Measurements from ENCODE around the gene ALDOB.

Gene ALDOB

DNA sequence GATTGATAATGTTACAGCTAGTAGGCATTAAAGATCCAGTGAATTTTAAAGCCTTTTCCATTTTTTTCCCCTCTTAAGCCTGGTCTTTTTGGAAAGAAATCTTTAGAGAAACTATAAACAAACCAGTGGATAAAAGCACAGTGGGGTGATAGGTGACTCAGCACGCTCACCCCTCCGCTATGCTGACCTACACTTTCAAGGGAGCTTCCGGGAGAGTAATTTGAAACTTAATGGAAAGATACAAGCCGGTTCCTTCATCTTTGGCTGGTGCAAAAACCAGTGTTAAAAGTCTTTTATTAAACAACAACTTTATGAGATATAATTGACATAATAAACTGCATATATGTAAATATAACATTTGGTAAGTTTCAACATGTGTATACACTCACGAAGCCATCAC is 27.0 kb upstream of the ALDOB start:
- TF ChIP-seq FOXP2 (optimal IDR thresholded peaks at IDR 0.05; ENCODE audit: borderline replicate concordance, extremely low read depth, extremely low read length, insufficient read depth) (no peak), SIN3A (IDR thresholded peaks at IDR 0.05; ENCODE audit: borderline replicate concordance, insufficient read depth, low read length) (no peak), POLR2AphosphoS5 (IDR thresholded peaks at IDR 0.05; ENCODE audit: low read depth, low read length) (no peak), REST (IDR thresholded peaks at IDR 0.05; ENCODE audit: insufficient read depth in 1 of 2, low read depth in 2 of 2, low read length in 2 of 2) (no peak), TAF1 (IDR thresholded peaks at IDR 0.05; ENCODE audit: borderline replicate concordance, insufficient read depth, low read length) (no peak)

GRCh38 chr9:101460965-101461364 is 25.4 kb upstream of the ALDOB start:
- TF ChIP-seq SIN3A (IDR thresholded peaks at IDR 0.05; ENCODE audit: borderline replicate concordance, insufficient read depth, low read length) (no peak), FOXP2 (optimal IDR thresholded peaks at IDR 0.05; ENCODE audit: borderline replicate concordance, extremely low read depth, extremely low read length, insufficient read depth) (no peak), POLR2AphosphoS5 (IDR thresholded peaks at IDR 0.05; ENCODE audit: low read depth, low read length) (no peak), TAF1 (IDR thresholded peaks at IDR 0.05; ENCODE audit: borderline replicate concordance, insufficient read depth, low read length) (no peak), REST (IDR thresholded peaks at IDR 0.05; ENCODE audit: insufficient read depth in 1 of 2, low read depth in 2 of 2, low read length in 2 of 2) (no peak)

DNA sequence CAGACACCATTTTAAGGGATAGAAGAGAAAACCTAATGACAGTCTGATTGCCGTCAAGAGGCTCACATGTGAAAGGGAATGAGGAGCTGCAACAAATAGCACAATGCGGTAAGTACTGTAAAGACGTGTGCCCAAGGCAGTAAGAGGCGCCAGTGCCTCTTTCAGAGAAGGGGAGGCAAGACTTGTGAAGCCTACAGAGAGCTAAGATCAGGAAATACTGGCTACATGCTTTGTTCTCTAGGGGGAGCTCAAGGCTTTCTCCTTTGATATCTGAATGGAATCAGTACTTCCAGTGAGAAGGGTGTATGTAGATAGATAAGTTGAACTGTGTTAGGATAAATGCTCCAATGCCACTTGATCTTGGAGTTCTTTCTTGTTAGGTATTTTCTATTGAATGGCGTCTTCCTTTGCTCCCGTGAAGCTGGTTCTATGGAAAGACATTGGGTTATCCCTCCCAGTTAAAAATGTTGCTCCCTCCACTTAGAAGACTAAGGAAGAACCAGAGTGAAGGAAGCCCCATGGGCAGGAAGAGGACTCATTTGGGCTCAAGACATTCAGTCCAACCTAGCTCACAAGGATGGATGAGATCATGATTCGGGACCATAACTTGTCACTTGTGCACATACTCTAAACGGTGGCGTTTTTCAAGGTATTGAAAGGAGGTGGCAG is 23.5 kb upstream of the ALDOB start:
- TF ChIP-seq FOXP2 (optimal IDR thresholded peaks at IDR 0.05; ENCODE audit: borderline replicate concordance, extremely low read depth, extremely low read length, insufficient read depth), result no peak
- no peak for TF ChIP-seq POLR2AphosphoS5 (IDR thresholded peaks at IDR 0.05; ENCODE audit: low read depth, low read length)
- TF ChIP-seq TAF1 (IDR thresholded peaks at IDR 0.05; ENCODE audit: borderline replicate concordance, insufficient read depth, low read length), result no peak
- no peak for TF ChIP-seq REST (IDR thresholded peaks at IDR 0.05; ENCODE audit: insufficient read depth in 1 of 2, low read depth in 2 of 2, low read length in 2 of 2)
- no peak for TF ChIP-seq SIN3A (IDR thresholded peaks at IDR 0.05; ENCODE audit: borderline replicate concordance, insufficient read depth, low read length)

DNA sequence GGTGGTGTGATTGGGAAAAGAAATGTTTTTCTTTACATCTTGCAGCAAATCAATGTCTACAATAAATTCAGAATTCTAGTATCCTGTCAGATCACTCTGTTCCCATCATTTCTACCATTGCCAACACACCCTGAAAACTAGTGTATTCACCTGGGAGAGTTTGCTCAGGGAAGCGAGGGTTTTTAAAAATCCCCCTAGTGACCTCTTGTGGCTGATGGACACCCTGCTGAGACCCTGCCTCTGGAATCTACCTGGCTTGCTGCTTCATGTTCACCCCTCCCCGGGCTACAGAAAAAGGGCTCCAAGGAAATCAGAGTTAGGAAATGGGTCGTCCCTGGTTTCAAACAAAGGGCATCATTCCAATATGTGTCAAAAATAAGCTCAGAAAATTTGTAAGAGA is 21.4 kb upstream of the ALDOB start:
- TF ChIP-seq TAF1 (IDR thresholded peaks at IDR 0.05; ENCODE audit: borderline replicate concordance, insufficient read depth, low read length), result no peak
- TF ChIP-seq FOXP2 (optimal IDR thresholded peaks at IDR 0.05; ENCODE audit: borderline replicate concordance, extremely low read depth, extremely low read length, insufficient read depth), result no peak
- TF ChIP-seq POLR2AphosphoS5 (IDR thresholded peaks at IDR 0.05; ENCODE audit: low read depth, low read length), result no peak
- no peak for TF ChIP-seq REST (IDR thresholded peaks at IDR 0.05; ENCODE audit: insufficient read depth in 1 of 2, low read depth in 2 of 2, low read length in 2 of 2)
- TF ChIP-seq SIN3A (IDR thresholded peaks at IDR 0.05; ENCODE audit: borderline replicate concordance, insufficient read depth, low read length), result no peak
